ENCODE data around the gene ZNF212.
"Not testable (repeated sequence)": the region's sequence is repeated elsewhere in the genome, so short reads cannot be mapped to it uniquely, and the experiment has no call there.

ZNF212 gene

DNA sequence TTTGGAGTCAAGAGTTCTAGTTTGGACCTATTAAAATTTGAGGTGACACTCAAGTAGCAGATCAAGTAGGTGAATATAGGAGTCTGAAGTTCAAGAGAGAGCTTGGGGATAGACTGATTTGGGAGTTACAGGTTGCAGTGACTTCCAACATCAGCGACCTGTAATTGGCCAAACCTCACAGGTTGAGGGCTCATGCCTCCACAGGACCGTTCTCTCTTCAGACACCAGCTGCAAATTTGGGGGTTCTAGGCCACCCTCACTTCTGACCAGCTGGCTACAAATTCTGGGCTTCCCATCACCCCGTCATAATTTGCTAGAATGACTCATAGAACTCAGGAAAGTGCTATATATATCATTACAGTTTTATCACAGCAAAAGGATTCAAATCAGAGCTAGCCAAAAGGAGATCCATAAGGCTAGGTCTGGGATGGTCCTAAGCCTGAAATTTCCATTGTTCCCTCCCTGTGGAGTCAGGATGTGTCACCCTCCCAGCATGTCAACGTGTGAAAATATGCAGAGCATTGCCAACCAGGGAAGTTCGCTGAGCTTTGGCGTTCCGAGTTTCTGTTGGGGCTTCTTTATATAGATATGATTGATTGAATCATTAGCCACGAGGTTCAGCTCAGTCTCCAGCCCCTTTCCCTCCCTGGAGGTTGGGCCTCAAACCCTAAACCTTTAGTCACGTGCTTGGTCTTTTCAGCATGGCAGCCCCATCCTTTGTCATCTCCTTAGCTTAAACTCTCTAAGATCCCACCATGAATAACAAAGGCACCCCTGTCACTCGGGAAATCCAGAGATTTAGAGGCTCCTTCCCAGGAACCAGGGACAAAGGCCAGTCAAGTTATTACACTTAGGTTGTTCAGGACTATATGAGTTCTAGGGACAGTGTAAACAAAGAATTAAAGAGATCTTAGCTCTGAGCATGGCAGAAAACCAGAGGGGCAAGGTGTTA, 20.7 kb upstream of the ZNF212 start:
- no peak for DNase-seq (ENCODE audit: low read depth in 2 of 2)

DNA sequence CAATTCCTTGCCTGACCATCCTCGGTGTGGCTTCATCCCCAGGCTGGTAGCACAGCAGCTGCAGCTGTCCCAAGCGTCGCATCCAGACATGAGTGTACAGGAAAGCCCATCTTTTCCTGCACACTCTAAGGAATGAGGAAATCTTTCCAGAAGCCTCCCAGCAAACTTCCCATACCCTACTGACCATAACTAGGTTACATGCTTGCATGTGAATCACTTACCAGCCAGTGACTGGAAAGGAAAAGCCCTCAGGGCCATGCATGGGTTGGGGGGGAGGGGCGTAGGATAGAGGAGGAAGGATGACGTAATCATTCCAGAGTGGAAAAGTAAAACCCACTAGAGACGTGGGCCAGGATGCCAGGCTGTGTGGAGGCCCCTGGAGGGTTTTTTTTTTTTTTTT, 18.9 kb upstream of the ZNF212 start:
- DNase-seq (ENCODE audit: low read depth in 2 of 2) = peak; percentile 9 to 12

DNA sequence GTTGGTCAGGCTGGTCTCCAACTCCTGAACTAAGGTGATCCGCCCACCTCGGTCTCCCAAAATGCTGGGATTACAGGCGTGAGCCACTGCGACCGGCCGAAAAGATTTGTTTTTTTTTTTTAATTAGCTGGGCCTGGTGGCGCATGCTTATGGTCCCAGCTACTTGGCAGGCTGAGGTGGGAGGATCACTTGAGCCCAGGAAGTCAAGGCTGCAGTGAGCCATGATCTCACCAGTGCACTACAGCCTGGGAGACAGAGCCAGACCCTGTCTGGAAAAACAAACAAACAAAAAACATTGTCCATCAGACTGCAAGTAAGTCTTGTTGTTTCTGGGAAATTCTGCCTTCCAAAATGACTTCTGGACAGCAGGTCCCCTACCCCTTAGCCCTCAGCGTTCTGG, 16.3 kb upstream of the ZNF212 start:
- DNase-seq (ENCODE audit: low read depth in 2 of 2) = no peak

DNA sequence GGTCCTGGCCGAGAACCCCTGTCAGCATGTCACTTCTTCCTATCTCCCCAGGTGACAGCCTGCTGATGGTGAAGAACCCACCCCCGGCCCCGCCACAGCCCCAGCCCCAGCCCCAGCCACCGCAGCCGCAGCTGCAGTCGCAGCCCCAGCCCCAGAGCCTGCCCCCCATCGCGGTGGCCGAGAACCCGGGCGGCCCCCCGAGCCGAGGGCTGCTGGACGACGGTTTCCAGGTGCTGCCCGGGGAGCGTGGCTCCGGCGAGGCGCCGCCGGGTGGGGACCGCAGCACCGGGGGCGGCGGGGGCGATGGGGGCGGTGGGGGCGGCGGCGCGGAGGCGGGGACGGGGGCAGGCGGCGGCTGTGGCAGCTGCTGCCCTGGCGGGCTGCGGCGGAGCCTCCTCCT, 15.7 kb upstream of the ZNF212 start:
- DNase-seq (ENCODE audit: low read depth in 2 of 2) = no peak

DNA sequence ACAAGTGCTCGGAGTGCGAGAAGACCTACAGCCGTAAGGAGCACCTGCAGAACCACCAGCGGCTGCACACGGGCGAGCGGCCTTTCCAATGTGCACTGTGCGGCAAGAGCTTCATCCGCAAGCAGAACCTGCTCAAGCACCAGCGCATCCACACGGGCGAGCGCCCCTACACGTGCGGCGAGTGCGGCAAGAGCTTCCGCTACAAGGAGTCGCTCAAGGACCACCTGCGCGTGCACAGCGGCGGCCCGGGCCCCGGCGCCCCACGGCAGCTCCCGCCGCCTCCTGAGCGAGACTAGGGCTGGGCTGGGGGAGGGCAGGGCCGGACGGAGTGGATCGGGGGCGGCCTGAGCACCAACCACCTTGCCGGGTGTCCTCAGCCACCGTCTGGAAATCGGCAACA, 15.1 kb upstream of the ZNF212 start:
- DNase-seq (ENCODE audit: low read depth in 2 of 2) = no peak

DNA sequence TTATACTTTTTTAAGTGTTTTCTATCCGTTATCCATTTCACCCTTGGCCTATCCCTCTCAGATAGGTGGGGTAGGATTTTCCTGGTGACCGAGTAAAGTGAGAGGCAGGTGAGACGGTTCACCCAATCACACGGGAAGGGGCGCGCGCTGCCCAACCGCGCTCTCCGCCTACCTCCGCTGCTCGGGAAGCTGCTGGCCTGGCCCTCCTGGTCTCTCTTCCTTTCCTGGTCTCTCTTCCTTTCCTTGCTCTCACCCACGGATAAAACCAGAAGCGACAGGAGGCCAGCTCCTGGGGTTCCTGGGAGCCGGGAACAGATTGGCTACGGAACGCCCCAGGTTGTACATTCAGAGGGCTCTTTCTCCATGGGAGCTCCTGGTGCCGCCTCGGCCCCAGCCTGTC, 14.3 kb upstream of the ZNF212 start:
- no peak for DNase-seq (ENCODE audit: low read depth in 2 of 2)

DNA sequence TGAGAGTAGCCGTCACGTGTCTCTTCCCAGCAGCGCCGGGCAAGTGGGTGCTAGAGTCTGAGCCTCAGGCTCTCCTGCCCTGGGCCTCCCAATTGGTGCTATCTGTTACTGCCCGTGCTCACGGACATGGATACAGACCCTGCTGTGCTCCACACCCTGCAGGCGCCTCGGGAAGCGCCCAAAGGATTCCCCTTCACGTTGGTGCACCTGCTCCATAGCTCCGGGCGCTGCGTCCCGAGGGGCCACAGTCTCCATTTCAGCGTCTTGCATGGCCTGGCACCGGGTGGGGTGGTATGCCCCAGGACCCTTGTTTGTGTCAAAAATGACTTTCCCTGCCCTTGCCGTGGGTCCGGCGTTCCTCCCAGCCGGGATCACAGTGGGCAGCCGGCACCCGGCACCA, 13.8 kb upstream of the ZNF212 start:
- DNase-seq (ENCODE audit: low read depth in 2 of 2) = no peak

DNA sequence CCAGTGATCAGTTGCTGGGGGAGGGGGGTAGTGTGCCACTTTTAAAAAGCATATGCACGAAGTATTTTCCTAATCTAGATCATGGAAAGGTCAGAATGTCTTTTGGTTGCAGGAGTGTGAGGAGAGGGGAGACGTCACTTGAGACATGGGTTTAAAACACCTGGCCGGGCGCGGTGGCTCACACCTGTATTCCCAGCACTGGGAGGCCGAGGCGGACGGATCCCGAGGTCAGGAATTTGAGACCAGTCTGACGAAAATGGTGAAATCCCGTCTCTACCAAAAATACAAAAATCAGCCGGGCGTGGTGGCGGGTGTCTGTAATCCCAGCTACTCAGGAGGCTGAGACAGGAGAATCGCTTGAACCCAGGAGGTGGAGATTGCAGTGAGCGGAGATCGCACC, 13.1 kb upstream of the ZNF212 start:
- DNase-seq (ENCODE audit: low read depth in 2 of 2) = not testable (repeated sequence)

DNA sequence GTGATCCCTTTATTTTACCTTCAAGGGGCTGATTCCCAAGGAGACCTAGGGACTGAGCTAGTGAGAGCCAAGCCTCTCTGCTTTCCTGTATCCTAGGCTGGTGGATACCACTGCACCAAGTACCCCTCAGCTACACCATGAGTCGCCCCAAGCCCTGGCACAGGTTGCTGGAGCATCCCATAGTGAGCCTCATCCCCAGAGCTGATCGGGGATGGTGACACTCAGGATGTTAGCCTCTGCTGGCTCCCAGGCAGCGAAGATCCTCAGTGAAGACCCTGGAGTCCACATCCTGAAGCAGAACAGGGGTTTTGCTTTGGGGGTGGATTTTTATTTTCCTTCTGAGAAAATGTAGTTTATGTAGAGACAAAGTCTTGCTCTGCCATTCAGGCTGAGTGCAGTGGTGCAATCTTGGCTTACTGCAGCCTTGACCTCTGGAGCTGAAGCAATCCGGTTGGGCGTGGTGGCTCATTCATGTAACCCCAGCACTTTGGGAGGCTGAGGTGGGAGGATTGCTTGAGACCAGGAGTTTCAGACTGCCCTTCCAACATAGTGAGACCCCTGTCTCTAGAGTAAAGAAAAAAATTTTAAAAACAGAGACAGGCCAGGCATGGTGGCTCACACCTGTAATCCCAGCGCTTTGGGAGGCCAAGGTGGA, 12.5 kb upstream of the ZNF212 start:
- DNase-seq (ENCODE audit: low read depth in 2 of 2) = no peak

DNA sequence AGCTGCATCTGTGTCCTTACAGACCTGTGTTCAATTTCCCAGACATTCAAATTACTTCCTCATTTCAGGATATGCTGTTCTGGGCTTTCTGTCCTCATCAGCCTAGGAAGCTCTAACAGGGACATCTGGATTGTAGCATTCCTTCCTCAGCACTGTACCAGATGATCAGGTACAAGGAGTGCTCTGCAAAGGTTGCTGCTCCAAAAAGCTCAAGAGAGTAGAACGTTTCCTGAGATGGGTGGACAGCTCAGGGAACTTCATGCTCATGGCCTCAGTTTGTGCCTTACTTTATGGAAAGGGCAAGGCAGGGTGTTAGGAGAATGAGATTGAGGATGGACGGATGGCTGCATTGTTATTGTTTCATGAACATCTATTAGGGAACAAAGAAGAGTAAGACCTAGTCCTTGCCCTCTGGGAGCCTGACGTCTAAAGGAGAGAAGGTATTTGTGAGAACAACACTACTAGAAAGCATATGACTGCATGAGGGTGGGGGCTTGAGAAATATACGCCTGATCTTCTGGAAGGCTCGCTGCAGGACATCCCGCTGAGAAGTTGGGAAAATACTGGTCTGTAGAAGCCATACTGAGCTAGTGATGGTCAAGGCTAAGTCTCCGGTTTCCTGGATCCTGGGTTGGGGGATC, 10.5 kb upstream of the ZNF212 start:
- no peak for DNase-seq (ENCODE audit: low read depth in 2 of 2)

DNA sequence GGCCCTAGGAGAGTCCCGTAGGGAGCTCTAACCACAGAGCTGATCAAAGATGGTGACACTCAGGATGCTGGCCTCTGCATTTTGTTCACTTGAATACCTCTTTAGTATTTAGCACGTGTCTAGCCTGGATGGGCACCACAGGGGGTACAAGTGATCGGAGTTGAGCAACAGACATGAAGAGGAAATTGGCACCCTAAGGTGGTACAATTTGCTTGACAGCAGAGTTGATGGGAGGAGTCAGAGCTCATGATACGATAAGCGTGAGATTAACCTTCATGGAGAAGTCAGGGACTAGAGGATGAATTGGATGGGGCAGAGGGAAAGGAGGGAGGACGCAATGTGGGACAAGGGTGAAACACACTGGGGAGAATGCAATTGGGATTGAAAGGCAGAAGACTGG, 9.9 kb upstream of the ZNF212 start:
- no peak for DNase-seq (ENCODE audit: low read depth in 2 of 2)

DNA sequence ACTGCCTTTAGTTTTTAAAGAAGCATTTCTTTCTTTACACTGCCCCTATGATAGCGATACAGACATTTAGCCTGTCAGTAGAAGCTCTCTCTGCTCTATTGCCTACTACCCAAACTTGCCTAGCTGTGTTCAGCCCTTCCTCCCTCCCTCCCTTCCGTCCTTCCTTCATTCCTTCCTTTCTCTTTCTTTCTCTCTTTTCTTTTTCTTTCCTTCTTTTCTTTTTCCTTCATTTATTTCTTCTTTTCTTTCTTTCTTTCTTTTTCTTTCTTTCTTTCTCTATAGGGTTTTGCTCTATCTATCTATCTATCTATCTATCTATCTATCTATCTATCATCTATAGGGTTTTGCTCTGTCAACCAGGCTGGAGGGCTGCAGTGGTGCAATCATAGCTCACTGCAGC, 7.1 kb upstream of the ZNF212 start:
- no peak for DNase-seq (ENCODE audit: low read depth in 2 of 2)

DNA sequence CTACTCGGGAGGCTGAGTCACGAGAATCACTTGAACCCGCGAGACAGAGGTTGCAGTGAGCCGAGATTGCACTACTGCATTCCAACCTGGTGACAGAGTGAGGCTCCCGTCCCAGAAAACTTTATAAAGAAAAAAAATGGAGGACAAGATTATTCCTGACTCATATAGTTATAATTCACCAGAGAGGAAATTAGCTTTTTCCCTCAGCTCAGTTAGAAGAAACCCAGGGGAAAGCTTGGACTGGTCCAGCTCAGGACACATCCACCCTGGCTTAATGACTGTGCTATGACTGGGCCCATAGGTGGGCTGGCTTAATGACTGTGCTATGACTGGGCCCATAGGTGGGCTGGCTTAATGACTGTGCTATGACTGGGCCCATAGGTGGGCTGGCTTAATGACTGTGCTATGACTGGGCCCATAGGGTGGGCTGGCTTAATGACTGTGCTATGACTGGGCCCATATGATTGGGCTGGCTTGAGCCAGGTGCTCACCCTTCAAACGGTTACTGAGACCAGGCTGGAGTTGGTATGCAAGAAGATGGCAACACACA, 5.7 kb upstream of the ZNF212 start:
- DNase-seq (ENCODE audit: low read depth in 2 of 2) = peak; percentile 62 to 63

DNA sequence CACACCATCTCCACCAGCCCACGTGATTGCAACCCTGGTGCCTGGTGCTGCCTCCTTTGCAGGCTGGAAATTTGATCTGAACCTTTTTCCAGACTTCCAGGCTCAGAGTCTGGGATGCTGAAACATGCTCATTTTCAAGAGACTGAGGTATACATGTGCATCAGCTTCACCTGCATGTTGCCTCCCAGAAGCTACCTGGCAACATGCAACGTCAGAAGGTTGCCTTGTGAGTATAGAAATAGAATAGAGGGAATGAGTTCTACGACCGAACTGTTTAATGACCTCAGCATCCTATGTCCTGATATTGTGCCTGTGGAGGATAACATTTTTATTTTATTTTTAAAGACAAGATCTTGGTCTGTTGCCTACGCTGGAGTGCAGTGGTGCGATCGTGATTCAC, 1.9 kb upstream of the ZNF212 start:
- no peak for DNase-seq (ENCODE audit: low read depth in 2 of 2)

DNA sequence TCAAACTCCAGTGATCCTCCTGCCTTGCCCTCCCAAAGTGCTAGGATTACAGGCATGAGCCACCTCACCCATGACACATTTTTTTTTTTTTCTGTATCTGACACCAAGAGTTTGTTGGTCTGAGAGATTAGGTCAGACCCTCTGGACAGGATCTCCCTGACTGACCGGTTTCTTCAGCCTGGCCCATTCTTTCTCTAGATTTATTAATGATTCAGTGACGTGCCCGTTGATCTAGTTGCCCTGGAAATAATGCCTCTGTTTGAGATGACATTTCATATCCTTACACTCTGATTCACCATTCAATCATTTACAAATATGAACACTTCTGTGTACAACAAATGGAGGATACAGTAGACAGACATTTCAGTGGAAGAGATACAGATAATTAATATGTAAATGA, 1.4 kb upstream of the ZNF212 start:
- DNase-seq (ENCODE audit: low read depth in 2 of 2) = no peak

DNA sequence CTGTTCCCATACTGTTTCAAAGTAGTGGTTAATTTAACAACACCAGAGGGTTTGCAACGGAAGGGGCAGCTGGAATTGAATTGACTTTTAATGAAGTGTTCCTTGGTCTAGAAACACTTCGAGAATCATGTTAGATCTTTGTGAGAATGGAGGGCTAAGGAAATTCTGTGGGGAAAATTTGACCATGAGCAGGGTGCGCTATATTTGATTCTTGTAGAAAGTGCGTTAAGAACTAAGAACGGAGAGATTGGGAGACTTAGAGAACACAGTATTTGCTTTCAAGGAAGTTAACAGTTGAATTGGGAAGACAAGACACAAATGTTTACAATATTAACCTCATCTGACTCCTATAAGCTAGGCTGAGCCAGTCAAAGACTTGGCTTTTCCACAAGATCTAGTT, 1.2 kb downstream of the ZNF212 start:
- DNase-seq (ENCODE audit: low read depth in 2 of 2) = no peak

DNA sequence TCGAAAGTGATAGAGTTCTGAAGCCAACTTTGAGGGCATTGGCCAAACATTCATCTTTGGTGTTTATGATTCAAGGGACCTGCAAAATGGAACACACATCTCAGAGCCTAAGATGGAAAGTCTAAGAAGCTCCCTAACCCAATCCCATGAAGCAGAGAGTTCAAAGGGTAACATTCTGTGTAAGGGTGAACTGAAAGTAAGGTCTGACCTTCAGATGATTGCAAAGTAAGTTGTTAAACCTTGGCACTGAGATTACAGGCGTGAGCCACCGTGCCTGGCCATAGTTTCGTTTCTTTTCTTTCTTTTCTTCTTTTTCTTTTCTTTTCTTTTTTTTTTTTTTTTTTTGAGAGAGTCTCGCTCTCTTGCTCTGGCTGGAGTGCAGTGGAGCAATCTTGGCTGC, 2.2 kb downstream of the ZNF212 start:
- DNase-seq (ENCODE audit: low read depth in 2 of 2) = no peak

DNA sequence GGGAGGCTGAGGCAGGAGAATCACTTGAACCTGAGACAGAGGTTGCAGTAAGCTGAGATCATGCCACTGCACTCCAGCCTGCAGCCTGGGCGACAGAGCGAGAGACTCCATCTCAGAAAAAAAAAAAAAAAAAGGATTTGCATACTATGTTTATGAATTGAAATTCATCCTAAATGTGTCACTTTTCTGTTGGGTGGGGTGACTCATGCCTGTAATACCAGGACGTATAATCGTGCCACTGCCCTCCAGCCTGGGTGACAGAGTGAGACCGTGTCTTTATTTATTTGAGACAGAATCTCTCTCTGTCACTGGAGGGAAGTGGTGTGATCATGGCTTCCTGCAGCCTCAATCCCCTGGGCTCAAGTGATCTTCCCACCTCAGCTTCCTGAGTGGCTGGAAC, 5.8 kb downstream of the ZNF212 start:
- DNase-seq (ENCODE audit: low read depth in 2 of 2) = no peak

DNA sequence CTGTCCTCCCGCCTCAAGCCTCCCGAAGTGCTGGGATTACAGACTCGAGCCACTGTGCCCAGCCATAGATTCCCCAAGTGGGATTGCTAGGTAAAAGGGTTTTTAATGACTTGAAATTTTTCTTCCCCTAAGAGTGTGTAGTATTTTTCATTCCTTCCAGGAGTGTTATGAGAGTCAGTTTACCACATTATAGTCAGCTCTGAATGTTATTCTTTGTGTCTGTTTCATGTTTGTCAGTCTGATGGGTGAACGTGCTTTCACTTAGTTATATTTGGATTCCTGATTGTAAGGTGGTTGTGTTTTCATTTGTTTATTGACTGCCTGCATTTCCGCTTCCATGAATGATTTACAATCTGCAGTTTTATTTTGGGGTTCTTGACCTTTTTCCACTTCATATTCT, 6.3 kb downstream of the ZNF212 start:
- no peak for DNase-seq (ENCODE audit: low read depth in 2 of 2)

DNA sequence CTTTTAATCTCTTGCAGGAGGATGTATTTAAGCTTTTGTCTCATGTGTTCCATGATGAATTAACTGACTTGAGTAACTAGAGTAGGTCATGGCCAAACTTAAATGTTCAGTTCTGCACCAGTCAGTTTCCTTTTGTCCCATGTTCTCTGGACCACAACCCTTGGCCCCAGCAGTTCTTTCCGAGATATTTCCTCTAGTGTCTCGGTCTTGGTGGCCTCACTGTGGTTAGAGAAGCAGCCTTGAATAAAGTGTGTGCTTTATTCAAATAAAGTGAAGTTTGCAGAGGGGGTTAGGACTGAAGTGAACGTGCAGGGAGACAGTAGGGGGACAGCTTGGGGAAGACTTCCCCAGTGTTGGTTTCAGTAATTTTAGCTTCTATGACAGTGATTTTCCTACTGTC, 9.3 kb downstream of the ZNF212 start:
- DNase-seq (ENCODE audit: low read depth in 2 of 2) = no peak

DNA sequence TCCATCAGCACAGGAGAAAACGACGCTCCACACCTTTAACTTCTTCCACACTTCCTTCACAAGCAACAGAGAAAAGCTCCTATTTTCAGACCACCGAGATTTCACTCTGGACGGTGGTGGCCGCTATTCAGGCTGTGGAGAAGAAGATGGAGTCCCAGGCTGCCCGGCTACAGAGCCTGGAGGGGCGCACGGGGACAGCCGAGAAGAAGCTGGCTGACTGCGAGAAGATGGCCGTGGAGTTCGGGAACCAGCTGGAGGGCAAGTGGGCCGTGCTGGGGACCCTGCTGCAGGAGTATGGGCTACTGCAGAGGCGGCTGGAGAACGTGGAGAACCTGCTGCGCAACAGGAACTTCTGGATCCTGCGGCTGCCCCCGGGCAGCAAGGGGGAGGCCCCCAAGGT, 10.7 kb downstream of the ZNF212 start:
- not testable (repeated sequence) for DNase-seq (ENCODE audit: low read depth in 2 of 2)

DNA sequence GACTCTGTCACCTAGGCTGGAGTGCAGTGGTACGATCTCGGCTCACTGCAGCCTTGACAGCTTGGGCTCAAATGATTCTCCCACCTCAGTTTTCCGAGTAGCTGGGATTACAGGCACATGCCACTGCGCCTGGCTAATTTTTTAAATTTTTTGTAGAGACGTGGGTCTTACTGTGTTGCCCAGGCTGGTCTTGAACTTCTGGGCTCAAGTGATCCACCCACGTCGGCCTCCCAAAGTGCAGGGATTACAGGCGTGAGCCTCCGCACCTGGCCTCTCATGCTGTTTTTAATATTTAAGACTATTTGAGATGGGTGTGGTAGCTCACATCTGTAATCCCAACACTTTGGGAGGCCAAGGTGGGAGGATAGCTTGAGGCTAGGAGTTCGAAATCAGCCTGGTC, 12.1 kb downstream of the ZNF212 start:
- DNase-seq (ENCODE audit: low read depth in 2 of 2) = not testable (repeated sequence)

DNA sequence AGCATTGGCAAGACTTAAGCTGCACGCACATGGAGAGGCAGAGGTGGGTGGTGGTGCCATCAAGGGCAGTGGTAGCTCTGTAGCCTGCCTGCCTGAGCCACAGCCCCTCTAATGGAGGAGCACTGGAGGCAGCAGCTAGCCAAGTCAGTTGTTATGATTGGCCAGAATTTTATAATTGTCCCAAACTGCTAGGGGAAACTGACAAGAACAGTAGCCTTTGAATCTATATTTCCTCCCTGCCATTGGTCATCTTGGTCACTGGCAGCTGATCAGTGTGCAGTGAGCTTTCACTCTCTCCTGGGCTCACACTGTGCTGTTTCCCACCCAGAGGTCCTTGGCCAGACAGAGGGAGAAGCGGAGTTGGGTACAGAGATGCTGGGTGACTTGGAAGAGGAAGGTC, 12.9 kb downstream of the ZNF212 start:
- no peak for DNase-seq (ENCODE audit: low read depth in 2 of 2)
